Measurements from ENCODE around the gene MSRB1.

DNA sequence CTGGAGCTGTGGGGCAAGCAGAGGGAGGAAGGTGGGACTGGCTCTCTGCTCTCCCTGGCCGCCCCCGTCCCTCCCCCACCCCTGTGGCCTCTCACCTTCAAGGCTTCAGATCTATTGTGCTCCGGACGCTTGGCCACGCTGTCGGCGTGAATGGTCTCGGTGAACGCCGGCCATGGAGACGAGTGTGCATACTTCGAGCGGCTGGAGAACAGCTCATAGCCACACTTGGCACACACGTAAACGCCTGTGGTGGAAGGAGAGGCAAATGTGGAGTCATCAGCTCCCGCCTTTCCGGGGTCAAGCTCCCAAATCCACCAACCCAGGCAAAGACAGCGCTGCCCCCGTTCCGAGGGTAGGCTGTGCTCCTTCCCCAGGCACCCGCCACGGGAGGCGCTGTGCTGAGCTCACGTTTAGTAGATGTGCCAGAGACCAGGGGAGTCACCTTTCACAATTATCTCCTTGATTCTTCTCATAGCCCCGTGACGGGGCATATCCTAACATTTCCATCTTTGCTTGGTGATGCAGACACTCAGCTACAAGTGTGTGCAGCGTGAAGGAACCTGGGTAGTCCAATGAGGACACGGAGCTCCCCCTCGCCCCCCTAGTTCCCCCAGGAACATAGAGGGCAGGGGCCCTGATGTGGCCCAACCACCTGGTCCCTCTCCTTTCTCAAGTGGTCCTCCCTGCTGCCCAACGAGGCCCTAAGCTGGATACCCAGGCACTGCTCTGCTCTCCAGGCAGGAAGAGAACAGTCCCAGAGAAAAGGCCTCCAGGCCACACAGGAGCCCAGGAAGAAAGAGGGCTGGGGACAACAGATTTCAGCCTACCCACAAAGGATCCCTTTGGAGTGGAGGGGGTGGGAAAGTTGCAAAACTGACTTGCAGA, 1.6 kb downstream of the MSRB1 start:
- TF ChIP-seq, protein P1, sequence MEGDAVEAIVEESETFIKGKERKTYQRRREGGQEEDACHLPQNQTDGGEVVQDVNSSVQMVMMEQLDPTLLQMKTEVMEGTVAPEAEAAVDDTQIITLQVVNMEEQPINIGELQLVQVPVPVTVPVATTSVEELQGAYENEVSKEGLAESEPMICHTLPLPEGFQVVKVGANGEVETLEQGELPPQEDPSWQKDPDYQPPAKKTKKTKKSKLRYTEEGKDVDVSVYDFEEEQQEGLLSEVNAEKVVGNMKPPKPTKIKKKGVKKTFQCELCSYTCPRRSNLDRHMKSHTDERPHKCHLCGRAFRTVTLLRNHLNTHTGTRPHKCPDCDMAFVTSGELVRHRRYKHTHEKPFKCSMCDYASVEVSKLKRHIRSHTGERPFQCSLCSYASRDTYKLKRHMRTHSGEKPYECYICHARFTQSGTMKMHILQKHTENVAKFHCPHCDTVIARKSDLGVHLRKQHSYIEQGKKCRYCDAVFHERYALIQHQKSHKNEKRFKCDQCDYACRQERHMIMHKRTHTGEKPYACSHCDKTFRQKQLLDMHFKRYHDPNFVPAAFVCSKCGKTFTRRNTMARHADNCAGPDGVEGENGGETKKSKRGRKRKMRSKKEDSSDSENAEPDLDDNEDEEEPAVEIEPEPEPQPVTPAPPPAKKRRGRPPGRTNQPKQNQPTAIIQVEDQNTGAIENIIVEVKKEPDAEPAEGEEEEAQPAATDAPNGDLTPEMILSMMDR (IDR thresholded peaks at IDR 0.05; ENCODE audit: low read depth, low read length, poor library complexity, severe bottlenecking) = no peak
- TF ChIP-seq EZH2phosphoT487 (IDR thresholded peaks at IDR 0.05; ENCODE audit: borderline replicate concordance, low read length) = no peak

Measured in DOHH2 (cell line).